Epithelial cell of esophagus (primary cell): Measurements from ENCODE around the gene MRPS18B.
"Not testable (repeated sequence)": the region's sequence is repeated elsewhere in the genome, so short reads cannot be mapped to it uniquely, and the experiment has no call there.

Source experiments
- DNase-seq: peaks from one replicate; pipeline ENCODE4 v3.0.0; 2010; ENCODE audit warnings: low read depth
- H3K4me3 ChIP-seq: 2 replicates; pipeline ENCODE4 v1.5.1; 2011; ENCODE audit warnings: mild to moderate bottlenecking, low read length, control low read depth
- CTCF ChIP-seq: IDR thresholded peaks from 2 replicates; pipeline ENCODE4 v1.5.1; 2011; ENCODE audit warnings: low read depth, mild to moderate bottlenecking, low read length, control low read depth, inconsistent platforms; ENCODE audit not compliant: insufficient read depth; ENCODE audit errors: missing control alignments

The MRPS18B gene

GRCh38 chr6:30647242-30648116 is 29.8 kb downstream of the MRPS18B start:
- DNase-seq, result peak; percentile 57
- H3K4me3 ChIP-seq, result peak overlapping the region; percentile 71
- no peak for TF ChIP-seq CTCF

- DNase-seq, result no peak
- H3K4me3 ChIP-seq, result no peak overlapping the region
- TF ChIP-seq CTCF, result no peak
Measured at GRCh38 chr6:30651143-30651542, 33.5 kb downstream of the MRPS18B start.

- TF ChIP-seq CTCF, result no peak
- no peak overlapping the region for H3K4me3 ChIP-seq
Measured at GRCh38 chr6:30654798-30655742, 37.4 kb downstream of the MRPS18B start.

GRCh38 chr6:30655743-30656094 is 38.1 kb downstream of the MRPS18B start:
- no peak for DNase-seq
- no peak overlapping the region for H3K4me3 ChIP-seq
- no peak for TF ChIP-seq CTCF

More at GRCh38 chr6:30654798-30655742, 37.4 kb downstream of the MRPS18B start:
- no peak for DNase-seq

GRCh38 chr6:30656513-30656912 is 38.9 kb downstream of the MRPS18B start:
- no peak for DNase-seq
- no peak for TF ChIP-seq CTCF
- H3K4me3 ChIP-seq, result no peak overlapping the region

- no peak for DNase-seq
- H3K4me3 ChIP-seq, result no peak overlapping the region
- no peak for TF ChIP-seq CTCF
Measured at GRCh38 chr6:30657454-30657853, 39.8 kb downstream of the MRPS18B start.

GRCh38 chr6:30657922-30658321 is 40.3 kb downstream of the MRPS18B start:
- H3K4me3 ChIP-seq, DNase-seq: not testable (repeated sequence)
